NOMO-1 treated with dmso at 0.1 percent for 144 hours (cell line): Measurements from ENCODE around the gene TMEM234.
"Not testable (repeated sequence)": the region's sequence is repeated elsewhere in the genome, so short reads cannot be mapped to it uniquely, and the experiment has no call there.

Source experiments
- DNase-seq: peaks from one replicate; lab custom pipeline; 2025; ENCODE audit not compliant: unreplicated experiment; lab: John Stamatoyannopoulos, UW

The TMEM234 gene

DNA sequence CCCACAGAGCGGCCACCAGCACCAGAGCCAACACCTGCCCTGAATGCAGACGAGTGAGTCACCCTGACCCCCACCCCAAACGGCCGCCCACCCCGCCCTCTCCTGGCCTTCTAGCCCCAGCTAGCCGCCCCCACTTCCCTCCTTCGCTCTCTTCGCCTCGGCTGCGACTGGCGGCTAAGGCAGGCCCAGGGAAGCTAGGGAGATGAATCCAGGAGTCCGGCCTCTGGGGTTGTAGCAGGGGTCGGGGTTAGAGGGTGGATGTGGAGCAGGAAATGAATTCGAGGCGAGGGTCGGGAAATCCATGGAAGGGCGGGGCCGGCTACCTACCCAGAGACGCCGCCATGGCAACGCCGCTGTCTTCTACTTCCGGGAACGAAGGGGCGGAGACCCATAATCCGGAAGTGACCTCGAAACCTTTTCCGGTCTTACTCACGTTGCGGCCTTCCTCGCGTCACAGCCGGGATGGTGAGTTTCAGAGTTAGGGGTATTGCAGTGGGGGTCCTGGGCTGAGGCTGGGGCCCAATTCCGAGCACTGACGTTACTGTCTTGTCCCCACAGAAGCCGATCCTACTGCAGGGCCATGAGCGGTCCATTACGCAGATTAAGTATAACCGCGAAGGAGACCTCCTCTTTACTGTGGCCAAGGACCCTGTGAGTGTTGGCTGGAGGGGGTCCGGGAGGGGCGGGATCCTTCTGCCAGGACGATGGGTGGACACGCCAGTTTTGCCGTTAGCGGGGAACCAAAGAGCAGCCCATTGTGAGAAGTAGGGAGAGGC lies at the start of gene TMEM234, which contains the start of gene EIF3I:
Gene TMEM234 (minus strand): TSS at position 374 of the 776 bp plus-strand sequence. CDS start 31 bp downstream, at position 343.
Gene EIF3I (plus strand): TSS at position 428 of the 776 bp plus-strand sequence. CDS start 35 bp downstream, at position 463.
- DNase-seq: peak; percentile 76

DNA sequence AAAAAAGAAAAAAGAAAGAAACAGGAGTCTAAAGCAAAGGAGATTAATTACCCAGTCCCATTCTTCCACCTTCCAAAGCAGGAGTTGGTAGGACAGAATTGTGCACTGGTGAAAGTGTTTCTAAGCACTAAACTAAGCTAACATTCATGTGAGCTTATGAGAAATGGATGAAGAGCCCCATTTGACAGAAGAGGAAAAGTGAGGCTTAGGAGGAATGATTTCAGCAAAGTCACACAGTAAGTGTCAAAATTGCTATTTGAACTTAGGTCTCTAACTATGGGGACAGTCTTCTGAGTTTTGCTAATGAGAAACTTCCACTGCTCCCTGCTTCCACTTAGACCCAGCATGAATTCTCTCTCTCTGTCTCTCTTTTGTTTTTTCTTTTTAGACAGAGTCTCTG lies 47.6 kb upstream of the TMEM234 start:
- no peak for DNase-seq

DNA sequence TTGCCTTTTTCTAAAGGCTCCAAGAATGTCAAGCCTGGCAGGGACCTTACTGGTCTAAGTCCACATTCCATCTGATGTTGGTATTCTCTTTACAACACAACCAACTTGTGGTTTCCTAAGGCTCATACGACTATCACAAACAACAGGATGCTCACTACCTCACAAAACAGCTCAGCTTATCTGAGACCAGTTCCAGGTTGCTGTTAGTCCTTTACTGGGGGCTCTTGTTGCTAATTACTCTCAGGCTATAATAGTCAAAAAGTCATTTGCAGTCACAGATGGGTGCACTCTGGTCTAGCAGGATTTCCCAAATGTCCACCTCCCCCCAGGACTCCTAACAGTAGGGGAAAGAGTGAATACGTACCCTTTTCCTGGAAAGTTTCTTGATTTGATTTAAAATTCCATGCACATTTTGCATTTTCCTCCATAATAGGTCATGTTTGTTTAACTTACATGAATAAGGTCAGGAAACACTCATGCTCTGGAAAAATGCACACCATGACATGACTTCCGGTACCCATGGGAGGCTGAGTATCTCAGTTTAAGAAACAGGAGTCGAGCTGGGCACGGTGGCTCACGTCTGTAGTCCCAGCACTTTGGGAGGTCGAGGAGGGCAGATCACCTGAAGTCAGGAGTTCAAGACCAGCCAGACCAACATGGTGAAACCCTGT lies 44.9 kb upstream of the TMEM234 start:
- no peak for DNase-seq

DNA sequence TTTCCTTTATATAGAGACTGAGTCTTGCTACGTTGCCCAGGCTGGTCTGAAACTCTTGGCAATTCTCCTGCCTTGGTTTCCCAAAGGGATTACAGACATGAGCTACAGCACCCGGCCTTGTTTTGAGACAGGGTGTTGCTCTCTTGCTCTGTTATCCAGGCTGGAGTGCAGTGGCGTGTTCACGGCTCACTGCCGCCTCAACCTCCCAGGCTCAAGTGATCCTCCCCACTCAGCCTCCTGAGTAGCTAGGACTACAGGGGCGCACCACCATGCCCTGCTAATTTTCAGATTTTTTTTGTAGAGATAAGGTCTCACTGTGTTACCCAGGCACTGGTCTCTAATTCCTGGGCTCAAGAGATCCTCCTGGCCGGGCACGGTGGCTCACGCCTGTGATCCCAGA lies 43.7 kb upstream of the TMEM234 start:
- no peak for DNase-seq

DNA sequence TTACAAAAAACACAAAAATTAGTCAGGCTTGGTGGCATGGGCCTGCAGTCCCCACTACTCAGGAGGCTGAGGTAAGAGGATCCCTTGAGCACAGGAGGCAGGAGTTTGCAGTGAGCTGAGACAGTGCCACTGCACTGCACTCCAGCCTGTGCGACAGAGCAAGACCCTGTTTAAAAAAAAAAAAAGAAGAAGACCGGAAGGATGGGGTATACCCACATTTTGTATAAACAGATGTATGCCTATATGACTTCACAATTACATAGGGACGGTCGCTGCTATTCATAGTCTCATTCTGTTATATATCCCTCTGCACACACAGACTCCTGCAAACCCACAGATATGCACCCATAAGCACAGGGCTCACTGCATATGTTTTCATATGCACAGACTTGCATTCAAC lies 41.6 kb upstream of the TMEM234 start:
- no peak for DNase-seq

DNA sequence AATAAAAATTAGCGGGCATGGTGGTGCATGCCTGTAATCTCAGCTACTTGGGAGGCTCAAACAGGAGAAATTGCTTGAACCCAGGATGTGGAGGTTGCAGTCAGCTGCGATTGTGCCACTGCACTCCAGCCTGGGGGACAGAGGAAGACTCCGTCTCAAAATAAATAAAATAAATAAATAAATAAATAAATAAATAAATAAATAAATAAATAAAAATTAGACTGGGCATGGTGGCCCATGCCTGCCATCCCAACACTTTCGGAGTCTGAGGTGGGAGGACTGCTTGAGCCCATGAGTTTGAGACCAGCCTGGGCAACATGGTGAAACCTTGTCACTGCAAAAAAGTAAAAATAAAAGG lies 41.1 kb upstream of the TMEM234 start:
- DNase-seq: not testable (repeated sequence)

DNA sequence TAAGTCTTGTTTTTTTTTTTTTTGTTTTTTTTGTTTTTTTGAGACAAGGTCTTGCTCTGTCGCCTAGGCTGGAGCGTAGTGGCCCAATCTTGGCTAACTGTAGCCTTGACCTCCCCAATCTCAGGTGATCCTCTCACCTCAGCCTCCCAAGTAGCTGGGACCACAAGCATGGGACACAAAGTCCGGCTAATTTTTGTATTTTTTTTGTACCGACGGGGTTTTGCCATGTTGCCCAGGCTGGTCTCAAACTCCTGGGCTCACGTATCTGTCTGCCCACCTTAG lies 35.0 kb upstream of the TMEM234 start:
- no peak for DNase-seq

DNA sequence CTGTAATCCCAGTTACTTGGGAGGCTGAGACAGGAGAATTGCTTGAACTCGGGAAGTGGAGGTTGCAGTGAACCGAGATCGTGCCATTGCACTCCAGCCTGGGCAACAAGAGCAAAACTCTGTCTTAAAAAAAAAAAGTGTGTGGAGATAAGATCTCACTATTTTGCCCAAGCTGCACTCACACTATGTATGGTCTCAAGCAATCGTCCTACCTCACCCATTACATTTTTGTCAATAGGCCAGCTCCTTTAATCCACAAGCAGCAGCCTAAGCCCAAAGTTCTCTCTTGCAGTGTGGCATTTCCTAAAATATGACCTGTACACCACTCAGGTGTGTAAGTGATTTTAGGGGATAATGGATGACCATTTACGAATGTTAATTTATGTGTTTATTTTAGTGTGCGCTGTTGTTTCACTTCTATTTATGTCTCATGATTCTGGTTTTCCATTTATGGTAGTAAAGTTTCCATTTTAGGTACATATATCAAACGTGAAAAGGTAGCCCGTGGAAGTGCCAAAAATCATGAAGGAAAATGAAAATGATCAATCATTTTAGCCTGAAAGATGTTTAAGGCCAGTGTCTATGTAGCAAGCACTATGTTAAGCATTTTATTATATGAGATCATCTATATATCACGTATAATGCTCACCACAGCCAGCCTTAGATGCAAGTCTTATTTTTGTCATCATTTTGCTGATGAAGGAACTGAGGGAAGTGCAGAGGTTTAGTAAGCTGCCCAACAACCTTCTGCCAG lies 34.5 kb upstream of the TMEM234 start:
- DNase-seq: no peak

DNA sequence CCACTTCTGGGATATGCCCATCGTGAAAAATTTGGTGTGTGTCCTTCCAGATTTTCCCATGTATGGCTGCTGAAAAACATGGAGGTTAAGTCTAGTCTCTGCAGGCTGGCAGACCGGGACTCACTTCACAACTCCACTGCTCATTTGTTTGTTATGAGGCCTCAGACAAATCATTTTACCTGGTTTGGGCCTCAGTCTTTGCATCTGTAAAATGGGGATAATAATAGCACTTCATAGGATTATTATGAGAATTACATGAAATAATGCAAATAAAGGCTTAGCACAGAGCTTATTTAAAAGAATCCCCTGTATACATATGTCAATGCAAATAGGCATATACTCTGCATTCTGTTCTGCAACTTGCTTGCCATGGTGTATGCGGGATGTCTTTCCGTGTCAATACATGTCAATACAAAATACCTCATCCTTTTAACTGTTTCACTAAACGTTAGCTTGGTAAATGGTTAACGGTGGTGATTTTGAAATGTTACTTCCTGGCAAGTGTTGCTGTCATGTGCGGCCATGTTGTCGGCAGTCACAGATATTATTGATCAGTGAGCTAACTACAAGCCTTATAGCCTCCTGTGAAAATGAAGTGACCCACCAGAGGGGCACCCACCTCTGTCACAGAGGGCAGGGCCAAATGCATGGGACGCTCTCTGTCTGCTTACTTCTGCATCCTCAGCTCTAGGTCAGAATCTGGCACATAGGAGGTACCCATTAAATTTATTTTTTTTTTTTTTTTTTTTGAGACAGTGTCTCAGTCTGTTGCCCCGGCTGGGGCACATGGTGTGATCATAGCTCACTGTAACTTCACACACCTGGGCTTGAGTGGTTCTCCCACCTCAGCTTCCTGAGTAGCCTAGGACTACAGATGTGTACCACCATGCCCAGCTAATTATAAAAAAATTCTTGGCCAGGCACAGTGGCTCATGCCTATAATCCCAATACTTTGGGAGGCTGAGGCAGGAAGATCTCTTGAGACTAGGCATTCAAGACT lies 33.2 kb upstream of the TMEM234 start:
- no peak for DNase-seq

DNA sequence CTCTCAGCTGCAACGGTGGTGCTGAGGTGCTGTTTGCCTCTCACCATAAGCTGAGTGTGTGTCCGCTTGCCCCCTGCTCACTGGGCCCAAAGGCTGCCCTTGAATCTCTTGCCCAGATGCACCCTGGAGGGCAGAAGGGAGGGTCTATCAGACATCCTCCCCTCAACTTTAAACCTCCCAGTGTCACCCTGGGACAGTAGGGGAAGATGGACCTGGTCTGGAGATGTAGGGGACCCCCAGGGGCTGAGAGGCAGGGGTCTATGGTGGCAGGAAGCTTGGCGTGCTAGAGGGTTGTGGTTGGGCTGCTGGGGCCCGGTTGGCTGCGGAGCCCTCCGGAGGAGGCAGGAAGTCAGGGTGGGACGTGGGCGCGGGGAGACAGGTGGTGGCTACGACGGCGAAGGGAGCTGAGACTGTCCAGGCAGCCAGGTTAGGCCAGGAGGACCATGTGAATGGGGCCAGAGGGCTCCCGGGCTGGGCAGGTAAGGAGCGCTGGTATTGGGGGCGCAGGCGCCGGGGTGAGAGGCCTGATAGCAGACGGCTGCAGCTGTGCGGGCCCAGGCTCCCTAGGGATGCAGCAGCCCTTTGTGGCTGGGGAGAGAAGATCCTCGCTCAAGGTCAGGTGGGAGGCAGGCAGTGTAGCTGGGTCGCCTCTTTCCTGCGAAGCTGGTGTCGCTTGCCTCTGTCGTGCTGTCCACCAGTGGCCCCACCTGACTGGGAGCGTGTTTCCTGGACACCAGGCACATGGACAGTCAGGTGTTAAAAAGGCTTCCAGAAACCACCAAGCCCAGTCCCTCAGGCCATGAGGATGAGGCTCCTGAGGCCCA lies 29.0 kb upstream of the TMEM234 start, which contains the start of gene LCK:
Gene LCK (plus strand): TSS at position 373 of the 824 bp plus-strand sequence. CDS start 23,065 bp downstream, outside the sequence.
- no peak for DNase-seq

DNA sequence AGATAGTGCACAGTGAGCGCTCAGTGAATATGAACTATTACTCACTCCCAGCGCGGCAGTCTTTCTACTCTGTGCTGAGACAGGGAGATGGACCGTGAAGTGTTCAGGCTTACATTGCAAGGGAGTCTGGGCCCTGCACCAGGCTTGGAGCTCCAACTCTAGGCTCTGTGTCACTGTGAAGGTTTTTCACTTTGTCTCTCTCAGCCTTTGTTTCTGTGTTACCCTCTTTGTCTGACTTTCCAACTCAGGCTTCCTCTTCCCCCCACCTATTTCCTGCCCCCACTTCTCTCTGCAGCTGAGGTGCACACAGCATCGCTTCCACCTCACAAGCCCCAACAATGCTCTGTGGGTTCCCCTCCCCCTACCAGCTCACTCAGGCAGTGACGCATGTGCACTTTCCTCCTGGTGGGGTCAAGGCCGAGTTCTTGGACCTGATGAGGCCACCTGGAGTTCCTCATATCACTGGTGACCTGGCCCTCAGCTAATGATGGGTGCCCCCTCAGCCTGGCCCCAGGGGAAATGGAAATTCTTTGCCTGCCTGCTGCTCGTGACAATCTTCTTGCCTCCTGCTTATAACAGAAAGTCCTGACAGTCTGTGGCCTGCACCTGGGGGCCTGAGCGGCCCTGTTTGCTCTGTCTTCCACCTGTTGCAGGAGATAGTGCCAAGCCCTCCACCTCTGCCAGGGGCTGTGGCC lies 27.8 kb upstream of the TMEM234 start:
- peak; percentile 35 for DNase-seq

DNA sequence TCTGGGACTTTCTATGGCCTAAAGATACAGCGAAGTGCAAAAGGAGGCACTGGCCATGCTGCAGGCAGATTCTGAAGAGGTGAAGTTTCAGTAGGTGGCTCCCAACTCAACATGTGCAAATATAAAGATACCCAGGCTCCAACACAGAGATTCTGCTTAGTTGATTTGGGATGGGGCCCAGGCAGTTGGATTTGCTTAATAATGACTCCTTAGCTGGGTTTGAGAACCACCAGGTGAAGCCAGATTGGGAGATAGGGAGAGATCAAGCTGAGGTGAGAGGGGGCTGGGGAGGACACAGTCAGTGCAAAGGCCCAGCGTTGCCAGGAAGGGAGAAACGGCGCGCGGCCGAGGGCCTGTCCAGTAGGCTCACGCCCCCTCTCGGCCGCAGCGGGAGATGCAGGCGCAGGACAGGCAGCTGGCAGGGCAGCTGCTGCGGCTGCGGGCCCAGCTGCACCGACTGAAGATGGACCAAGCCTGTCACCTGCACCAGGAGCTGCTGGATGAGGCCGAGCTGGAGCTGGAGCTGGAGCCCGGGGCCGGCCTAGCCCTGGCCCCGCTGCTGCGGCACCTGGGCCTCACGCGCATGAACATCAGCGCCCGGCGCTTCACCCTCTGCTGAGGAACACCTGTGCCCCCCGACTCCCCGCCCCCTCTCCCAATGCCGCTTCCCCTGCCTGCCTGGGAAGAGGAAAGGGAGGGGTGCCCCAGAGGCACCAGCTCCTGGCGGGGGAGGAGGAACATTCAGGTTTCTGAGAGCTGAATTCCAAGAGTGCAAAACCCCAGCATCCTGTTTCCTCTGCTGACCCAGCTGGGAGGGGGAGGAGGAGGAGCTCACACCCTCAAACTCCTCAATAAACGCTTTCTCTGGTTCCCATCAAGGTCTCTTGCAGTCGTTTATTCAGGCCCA lies 26.1 kb upstream of the TMEM234 start:
- DNase-seq: no peak

DNA sequence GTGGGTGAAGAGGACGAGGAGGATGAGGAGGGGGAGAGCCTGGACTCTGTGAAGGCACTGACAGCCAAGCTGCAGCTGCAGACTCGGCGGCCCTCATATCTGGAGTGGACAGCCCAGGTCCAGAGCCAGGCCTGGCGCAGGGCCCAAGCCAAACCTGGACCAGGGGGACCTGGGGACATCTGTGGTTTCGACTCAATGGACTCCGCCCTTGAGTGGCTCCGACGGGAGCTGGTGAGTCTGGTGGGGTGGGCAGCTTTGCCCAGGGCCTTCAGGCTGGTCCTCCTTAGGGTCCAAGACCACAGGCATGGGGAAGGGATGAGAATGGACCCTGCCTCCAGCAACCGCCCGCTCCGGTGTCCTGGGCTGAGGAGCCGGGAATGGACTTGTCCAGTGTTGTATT lies 25.3 kb upstream of the TMEM234 start:
- DNase-seq: no peak

DNA sequence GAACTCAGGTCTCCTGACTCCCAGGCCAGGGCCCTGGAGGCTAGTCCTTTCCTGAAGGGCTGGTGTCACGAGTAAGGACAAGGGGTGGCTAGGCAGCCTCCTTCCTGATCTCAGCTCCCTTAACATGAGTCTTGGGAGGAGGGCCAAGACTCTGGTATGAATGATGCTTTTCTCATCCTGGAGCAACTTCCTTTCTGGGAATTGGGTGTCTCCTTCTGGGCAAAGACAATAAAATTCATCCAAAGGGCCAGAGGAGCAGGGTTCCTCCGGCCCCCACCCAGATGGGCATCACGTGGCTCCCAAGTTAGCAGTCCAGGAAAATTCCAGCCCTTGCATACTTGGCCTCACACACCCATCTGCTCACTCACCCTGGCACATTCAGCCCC lies 24.7 kb upstream of the TMEM234 start, which contains the start of gene FAM167B:
Gene FAM167B (plus strand): TSS at position 335 of the 386 bp plus-strand sequence. CDS start 200 bp downstream, outside the sequence.
- DNase-seq: no peak

DNA sequence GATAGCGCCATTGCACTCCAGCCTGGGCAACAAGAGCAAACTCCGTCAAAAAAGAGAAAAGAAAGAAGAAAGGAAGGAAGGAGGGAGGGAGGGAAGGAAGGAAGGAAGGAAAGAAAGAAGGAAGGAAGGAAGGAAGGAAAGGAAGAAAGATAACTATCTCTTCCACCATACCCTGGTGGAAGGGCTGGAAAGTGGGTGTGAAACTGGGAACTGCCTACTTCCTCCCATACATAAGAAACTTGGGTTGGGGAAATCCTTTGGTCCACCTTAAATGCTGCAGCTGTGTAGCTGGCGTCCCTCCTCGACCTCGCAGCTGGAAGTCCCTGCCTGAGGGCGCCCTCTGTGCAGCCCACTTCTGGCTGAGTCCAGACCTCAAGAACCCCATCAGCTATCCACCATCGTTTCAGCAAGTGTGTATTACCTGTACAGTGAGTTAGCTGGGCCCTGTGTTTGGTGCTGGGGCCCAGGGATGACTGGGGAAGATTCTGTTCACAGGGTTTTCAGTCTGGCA lies 20.2 kb upstream of the TMEM234 start:
- DNase-seq: no peak

DNA sequence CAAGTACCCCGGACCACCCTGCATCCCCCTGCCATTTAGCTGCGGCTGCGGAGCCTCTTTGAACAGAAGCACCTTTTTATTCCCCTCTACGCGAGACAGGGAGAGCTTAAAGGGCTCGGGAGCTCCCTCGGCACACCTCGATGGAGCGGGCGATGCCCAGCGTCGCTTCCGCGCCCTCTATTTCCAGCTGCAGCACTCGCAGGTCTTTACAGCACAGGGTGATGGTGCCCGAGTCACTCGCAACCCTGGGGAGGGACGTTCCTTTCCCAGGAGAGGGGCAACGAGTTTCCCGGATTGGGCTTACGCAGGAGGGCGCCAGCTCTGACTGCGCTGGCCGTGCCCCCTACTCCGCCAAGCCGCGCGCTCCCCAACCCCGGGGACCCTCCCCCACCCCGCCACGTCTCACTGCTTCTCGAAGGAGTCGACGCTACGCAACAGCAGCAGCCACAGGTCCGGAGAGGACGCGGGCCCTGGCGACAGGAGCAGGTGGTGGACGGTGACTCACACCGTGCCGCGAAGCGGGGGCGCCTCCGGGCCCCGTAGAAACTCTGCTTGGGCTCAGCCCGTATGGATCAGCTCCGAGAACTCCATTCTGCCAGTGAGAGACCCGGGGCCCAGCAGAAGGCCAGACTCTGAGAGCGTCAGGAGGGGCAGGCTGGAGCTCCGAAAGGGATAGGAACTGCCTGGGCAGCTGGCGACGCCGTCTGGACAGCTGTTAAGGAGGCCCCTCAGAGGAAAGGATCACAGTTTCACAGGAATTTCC lies 19.0 kb upstream of the TMEM234 start:
- no peak for DNase-seq
